ENCODE measurements around the gene COL4A5. TPM values are rescaled to one million over a fixed set of nuclear protein-coding genes. Genes with fewer than 3 reads are reported as not detected.
"Not testable (repeated sequence)": the region's sequence is repeated elsewhere in the genome, so short reads cannot be mapped to it uniquely, and the experiment has no call there.

Gene COL4A5
- polyA plus RNA-seq (2011; rRNA removed) = 123 and 145 TPM in 2 replicates
- 93.0 and 106 TPM in 2 replicates for polyA minus RNA-seq (2011; rRNA and poly(A)+ RNA removed)

DNA sequence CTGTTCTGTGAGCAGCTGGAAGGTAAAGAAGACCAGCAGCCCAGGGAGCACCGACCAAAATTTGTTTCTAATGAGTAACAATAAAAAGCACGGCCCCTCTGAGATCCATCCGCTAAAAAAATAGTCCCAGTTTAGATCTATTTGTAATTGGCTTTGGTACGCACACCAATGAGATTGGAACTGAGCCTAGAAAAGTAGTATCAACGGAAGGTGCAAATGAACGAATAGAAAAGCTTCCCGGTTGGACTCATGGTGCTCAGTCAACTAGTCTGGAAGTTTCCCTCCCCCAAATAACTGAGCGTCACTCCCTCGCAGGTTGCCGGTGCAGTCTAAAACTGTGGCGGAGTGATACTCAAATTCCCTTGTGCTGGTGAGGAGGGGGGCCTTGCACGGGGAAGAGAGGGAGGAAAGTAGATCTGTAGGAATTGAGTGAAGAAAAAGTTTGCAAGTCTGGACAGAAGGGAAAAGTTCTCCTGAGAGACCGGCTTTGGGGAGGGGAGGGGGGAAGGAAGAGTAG is at the start of gene COL4A5:
TSS of gene COL4A5 (plus strand) at position 413 of the 517 bp plus-strand sequence. CDS start 288 bp downstream, outside the sequence.
- CTCF ChIA-PET = no interaction called here
- peak within 1 kb of the TSS; percentile 47 for H3K27ac ChIP-seq (ENCODE audit: low read depth, low read length)
- POLR2A ChIA-PET = interaction anchor here (0.8 to 1.6 kb wide), 3 partner anchors 129 to 153 kb away, joined by 3 read pairs; no protein-coding TSS in a partner anchor
- DNase-seq (ENCODE audit: low read depth, low spot score) = peak; percentile 63
- no peaks in the 10 kb centered on the region for H3K27me3 ChIP-seq (ENCODE audit: control insufficient read depth, insufficient read depth, low read length)
- H3K9me3 ChIP-seq (ENCODE audit: control insufficient read depth, insufficient read depth, low read length) = no peaks in the 10 kb centered on the region
- H3K4me3 ChIP-seq (ENCODE audit: low read depth, low read length) = peak within 1 kb of the TSS; percentile 73
- TF ChIP-seq, protein P1, sequence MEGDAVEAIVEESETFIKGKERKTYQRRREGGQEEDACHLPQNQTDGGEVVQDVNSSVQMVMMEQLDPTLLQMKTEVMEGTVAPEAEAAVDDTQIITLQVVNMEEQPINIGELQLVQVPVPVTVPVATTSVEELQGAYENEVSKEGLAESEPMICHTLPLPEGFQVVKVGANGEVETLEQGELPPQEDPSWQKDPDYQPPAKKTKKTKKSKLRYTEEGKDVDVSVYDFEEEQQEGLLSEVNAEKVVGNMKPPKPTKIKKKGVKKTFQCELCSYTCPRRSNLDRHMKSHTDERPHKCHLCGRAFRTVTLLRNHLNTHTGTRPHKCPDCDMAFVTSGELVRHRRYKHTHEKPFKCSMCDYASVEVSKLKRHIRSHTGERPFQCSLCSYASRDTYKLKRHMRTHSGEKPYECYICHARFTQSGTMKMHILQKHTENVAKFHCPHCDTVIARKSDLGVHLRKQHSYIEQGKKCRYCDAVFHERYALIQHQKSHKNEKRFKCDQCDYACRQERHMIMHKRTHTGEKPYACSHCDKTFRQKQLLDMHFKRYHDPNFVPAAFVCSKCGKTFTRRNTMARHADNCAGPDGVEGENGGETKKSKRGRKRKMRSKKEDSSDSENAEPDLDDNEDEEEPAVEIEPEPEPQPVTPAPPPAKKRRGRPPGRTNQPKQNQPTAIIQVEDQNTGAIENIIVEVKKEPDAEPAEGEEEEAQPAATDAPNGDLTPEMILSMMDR (IDR thresholded peaks at IDR 0.05; ENCODE audit: low read depth, low read length) = no peak

DNA sequence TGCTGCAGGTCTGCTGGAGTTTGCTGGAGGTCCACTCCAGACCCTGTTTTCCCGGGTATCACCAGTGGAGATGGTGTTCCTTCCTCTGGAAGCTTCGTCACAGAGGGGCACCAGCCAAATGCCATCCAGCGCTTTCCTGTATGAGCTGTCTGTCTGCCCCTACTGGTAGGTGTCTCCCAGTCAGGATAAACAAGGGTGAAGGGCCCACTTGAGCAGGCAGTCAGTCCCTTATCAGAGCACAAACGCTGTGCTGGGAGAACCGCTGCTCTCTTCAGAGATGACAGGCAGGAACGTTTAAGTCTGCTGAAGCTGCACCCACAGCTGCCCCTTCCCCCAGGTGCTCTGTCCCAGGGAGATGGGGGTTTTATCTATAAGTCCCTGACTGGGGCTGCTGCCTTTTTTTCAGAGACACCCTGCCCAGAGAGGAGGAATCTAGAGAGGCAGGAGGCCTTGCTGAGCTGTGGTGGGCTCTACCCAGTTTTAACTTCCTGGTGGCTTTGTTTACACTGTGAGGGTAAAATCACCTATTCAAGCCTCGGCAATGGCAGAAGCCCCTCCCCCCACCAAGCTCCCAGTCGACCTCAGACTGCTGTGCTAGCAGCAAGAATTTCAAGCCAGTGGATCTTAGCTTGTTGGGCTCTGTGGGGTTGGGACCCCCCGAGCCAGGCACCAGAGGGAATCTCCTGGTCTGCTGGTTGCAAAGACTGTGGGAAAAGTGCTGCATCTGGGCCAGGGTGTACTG is 48.5 kb upstream of the COL4A5 start:
- DNase-seq (ENCODE audit: low read depth, low spot score); CTCF ChIA-PET: not testable (repeated sequence)

DNA sequence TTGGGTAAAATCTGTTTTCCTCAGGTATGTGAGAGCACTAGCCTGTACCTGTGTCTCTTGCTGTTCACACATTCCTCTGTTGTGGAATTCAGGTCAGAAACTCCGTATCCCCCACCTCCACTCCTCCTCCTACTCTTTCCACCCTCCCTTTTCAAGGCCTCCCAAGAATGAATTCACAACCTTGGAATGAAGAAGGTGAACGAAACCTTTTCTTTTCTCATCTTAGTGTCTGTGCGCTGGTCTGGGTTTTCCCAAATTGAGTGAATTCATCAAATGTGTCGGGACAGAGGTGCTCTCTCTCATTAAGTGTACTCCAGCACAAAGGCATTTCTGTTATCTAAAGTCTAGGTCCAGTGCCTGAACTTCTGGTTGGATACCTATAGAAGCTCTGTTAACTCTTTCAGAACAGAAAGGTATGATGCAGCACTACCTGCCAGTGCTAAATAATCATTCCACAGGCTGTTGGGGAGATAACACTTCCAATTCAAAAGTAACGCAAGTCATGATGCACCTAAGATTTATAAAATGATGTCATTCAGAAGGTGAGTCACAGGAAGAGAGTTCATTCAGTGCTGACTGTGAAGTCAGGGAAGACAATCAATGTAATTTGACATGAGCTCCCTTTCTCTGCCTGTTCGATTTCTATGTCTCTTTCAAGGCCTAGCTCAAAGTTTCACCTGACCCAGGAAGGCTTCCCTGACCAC is 43.3 kb upstream of the COL4A5 start:
- TF ChIP-seq, protein P1 (IDR thresholded peaks at IDR 0.05; ENCODE audit: low read depth, low read length) = no peak
- no peaks in the 10 kb centered on the region for H3K9me3 ChIP-seq (ENCODE audit: control insufficient read depth, insufficient read depth, low read length)
- no peak for DNase-seq (ENCODE audit: low read depth, low spot score)
- CTCF ChIA-PET = no interaction called here
- no peak overlapping the region for H3K27ac ChIP-seq (ENCODE audit: low read depth, low read length)
- no peak overlapping the region for H3K4me3 ChIP-seq (ENCODE audit: low read depth, low read length)
- no peaks in the 10 kb centered on the region for H3K27me3 ChIP-seq (ENCODE audit: control insufficient read depth, insufficient read depth, low read length)
- POLR2A ChIA-PET = no interaction called here

More for the DNA sequence above, 48.5 kb upstream of the COL4A5 start:
- H3K4me3 ChIP-seq (ENCODE audit: low read depth, low read length); H3K27me3 ChIP-seq (ENCODE audit: control insufficient read depth, insufficient read depth, low read length); H3K9me3 ChIP-seq (ENCODE audit: control insufficient read depth, insufficient read depth, low read length); H3K27ac ChIP-seq (ENCODE audit: low read depth, low read length); POLR2A ChIA-PET: not testable (repeated sequence)

DNA sequence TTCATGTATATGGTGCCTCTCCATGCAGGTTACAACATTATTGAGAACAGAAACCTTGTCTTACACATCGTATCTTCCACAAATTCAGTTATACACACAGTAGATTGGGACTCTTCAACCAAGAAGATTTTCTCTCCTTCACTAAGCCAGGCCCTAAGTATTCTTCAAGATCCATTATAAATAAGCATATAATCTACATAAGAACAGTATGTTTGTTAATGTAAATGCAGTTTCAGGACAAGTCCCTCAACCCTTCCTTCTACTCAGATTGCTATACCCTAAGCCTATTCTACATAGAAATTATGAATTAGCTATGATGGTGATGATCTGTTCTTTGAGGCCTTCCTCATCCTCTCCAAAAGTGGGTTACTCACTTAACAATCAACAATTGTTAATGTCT is 42.7 kb upstream of the COL4A5 start:
- TF ChIP-seq, protein P1 (IDR thresholded peaks at IDR 0.05; ENCODE audit: low read depth, low read length) = no peak
- DNase-seq (ENCODE audit: low read depth, low spot score) = no peak
- H3K27me3 ChIP-seq (ENCODE audit: control insufficient read depth, insufficient read depth, low read length) = no peaks in the 10 kb centered on the region
- POLR2A ChIA-PET = no interaction called here
- no peaks in the 10 kb centered on the region for H3K9me3 ChIP-seq (ENCODE audit: control insufficient read depth, insufficient read depth, low read length)
- no peak overlapping the region for H3K4me3 ChIP-seq (ENCODE audit: low read depth, low read length)
- no peak overlapping the region for H3K27ac ChIP-seq (ENCODE audit: low read depth, low read length)
- CTCF ChIA-PET = no interaction called here

DNA sequence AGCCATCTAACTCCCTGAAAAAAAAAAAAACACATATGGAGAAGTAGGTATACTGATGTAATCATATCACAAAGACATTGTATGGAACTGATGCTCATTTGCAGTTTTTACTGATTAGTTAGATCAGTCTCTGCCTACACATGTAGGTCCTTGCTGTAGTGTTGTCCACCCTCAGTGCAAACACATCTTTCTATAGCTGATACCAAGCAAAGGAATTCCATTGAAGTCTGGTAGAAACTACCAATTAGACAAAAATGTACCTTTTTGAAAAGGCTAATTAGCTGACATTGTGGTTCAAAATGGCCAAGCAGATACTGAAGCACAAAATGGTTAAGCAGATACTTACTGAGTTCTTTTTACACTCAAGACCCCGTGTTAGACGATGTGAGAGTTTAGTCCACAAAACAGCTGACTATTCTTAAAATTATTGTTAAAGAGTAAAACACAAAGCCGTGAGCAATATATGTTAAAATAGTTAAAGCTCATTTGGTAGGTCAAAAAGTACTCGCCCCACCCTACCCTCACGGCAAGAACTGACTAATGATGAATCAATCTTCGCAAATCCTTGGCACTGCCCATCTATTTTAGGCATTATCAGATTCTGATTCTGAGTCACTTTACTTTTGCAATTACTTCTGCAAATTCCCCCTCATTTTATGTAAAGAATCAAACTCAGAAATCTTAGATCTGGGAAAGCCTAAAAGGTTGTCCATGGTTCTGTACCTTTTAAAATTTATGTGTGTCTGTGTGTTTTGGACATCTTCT is 41.8 kb upstream of the COL4A5 start:
- POLR2A ChIA-PET = no interaction called here
- Histone ChIP-seq H3K9me3 (ENCODE audit: control insufficient read depth, insufficient read depth, low read length) (no peaks in the 10 kb centered on the region), H3K27ac (ENCODE audit: low read depth, low read length) (no peak overlapping the region), H3K4me3 (ENCODE audit: low read depth, low read length) (no peak overlapping the region), H3K27me3 (ENCODE audit: control insufficient read depth, insufficient read depth, low read length) (no peaks in the 10 kb centered on the region)
- TF ChIP-seq, protein P1 (IDR thresholded peaks at IDR 0.05; ENCODE audit: low read depth, low read length) = no peak
- no peak for DNase-seq (ENCODE audit: low read depth, low spot score)
- CTCF ChIA-PET = no interaction called here
